Activated naive CD4-positive, alpha-beta T cell treated with anti-CD3 and anti-CD28 coated beads, Interleukin-2, amount 50 U/mL, for 24 hours (primary cell): ENCODE data around the gene DNASE1L3.

Experiments
- H3K27ac Mint-ChIP-seq: one replicate; pipeline ENCODE4 v1.8.0; 2021; ENCODE audit warnings: mild to moderate bottlenecking, mixed read lengths
- H3K27me3 Mint-ChIP-seq: one replicate; pipeline ENCODE4 v1.8.0; 2021; ENCODE audit warnings: mixed read lengths
- H3K36me3 Mint-ChIP-seq: one replicate; pipeline ENCODE4 v1.8.0; 2021; ENCODE audit warnings: mixed read lengths
- H3K4me1 Mint-ChIP-seq: one replicate; pipeline ENCODE4 v1.8.0; 2021; ENCODE audit warnings: mixed read lengths
- H3K4me3 Mint-ChIP-seq: one replicate; pipeline ENCODE4 v1.8.0; 2021; ENCODE audit warnings: mild to moderate bottlenecking, mixed read lengths
- H3K9me3 Mint-ChIP-seq: one replicate; pipeline ENCODE4 v1.8.0; 2021; ENCODE audit warnings: mixed read lengths

The DNASE1L3 gene

DNA sequence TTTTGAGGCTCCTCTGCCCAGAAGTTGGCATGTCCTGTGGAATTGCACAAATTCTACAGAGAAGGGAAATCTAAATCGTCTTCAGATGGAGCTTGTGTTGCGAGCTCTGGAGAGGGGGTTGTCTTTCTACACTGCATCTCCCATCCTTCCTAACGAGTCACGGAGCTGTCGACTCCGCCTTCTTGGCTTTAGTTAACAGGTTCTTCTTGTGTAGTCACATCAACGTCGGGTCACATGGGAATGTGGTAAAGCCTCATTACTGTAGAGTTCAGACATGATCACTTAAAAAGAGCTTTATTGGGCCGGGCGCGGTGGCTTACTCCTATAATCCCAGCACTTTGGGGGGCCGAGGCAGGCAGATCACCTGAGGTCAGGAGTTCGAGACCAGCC lies 60.0 kb downstream of the DNASE1L3 start:
- Mint-ChIP-seq H3K9me3 (no peaks in the 10 kb centered on the region), H3K36me3 (peaks cover 14% of the 10 kb centered on the region), H3K4me3 (no peak overlapping the region), H3K27me3 (no peaks in the 10 kb centered on the region), H3K27ac (no peak overlapping the region), H3K4me1 (no peaks in the 10 kb centered on the region)

DNA sequence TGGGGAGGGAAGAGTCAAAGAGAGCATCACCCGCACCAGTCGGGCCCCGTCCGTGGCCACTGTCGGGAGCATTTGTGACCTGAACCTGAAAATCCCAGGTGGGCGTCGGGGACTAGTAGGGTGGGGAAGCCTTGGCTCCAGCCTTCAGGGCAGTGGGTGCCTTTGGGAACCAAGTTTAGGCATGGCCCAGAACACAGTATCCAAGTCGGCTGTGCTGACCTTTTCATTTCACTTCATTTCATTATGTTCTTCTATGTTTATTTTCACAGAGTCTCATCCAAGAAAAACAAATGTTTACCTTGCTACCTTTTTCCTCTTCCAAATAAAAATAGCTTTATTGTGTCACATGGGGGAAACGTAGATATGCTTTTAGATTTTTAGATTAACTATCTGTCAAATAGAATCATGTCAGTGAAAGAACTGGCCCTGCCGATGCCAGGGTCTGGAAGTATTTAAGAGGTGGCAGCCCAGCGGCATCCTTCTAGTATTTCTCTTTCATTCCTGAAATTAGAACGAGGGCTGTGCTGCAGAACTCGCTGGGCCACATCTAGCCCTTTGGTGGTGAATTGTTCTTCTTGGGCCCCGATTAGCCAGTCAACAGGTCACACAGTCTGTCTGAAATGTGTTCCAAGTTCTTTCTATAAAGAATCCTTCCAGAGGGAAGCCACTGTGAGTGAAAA lies 60.5 kb downstream of the DNASE1L3 start:
- no peak overlapping the region for H3K4me3 Mint-ChIP-seq
- H3K27me3 Mint-ChIP-seq: no peaks in the 10 kb centered on the region
- no peaks in the 10 kb centered on the region for H3K9me3 Mint-ChIP-seq
- H3K4me1 Mint-ChIP-seq: no peaks in the 10 kb centered on the region
- peaks cover 15% of the 10 kb centered on the region for H3K36me3 Mint-ChIP-seq
- no peak overlapping the region for H3K27ac Mint-ChIP-seq

DNA sequence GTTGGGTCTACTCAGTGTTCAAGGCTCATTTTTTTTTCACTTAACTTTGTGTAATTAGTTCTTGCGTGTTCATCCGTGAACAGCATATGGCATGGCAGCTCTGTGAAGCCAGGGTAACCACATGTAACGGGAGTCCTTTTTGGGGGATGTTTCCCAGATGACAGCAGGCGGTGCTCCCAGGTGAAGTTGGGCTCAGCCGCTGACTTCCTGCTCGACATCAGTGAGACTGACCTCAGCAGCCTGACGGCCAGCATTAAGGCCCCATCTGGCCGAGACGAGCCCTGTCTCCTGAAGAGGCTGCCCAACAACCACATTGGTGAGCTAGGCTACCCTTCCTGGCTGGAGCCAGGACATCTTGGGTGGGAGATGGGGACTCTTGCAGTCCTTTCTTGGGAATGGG lies 62.7 kb downstream of the DNASE1L3 start:
- Mint-ChIP-seq H3K9me3 (no peaks in the 10 kb centered on the region), H3K27me3 (no peaks in the 10 kb centered on the region)

DNA sequence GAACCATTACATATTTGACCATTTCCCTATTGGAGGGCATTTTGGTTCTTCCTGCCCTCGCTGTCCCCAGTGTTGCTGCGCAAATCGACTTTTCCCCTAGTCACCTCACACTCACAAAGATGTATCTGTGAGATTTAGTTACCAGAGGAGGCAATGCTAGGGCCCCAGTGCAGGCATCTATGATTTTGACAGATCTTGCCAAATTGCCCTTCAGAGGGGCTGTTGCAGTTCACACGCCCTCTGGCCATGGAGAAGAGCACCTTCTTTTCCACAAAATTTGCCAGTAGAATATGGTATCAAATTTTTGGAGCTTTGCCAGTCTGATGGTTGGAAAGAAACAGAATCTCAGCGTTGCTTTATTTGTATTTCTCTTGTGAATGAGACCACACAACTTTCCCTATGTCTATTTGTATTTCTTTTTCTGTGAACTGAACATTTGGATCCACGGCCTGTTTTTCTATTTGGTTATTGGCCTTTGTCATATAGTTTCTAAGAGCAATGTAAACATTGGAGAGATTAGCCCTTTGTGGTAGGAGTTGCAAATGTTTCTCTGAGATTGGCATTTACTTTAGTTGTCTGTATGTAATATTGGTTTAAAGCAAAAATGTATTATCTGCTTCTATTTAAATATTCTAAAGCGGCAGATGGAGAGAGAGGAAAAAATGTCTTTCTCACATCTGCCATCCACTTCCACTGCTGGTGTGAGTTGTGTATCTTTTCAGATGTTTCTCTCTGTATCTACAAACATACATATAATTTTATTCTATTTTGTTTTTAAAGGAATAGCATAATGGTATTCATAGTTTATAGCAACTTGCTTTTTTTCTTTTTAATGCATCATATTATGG lies 66.1 kb downstream of the DNASE1L3 start:
- Mint-ChIP-seq H3K36me3 (peaks cover 17% of the 10 kb centered on the region), H3K4me1 (no peaks in the 10 kb centered on the region), H3K4me3 (no peak overlapping the region), H3K27ac (no peak overlapping the region), H3K9me3 (no peaks in the 10 kb centered on the region), H3K27me3 (no peaks in the 10 kb centered on the region)

More for the DNA sequence above, 62.7 kb downstream of the DNASE1L3 start:
- H3K27ac Mint-ChIP-seq: no peak overlapping the region
- H3K36me3 Mint-ChIP-seq: peaks cover 13% of the 10 kb centered on the region
- H3K4me1 Mint-ChIP-seq: no peaks in the 10 kb centered on the region
- no peak overlapping the region for H3K4me3 Mint-ChIP-seq

DNA sequence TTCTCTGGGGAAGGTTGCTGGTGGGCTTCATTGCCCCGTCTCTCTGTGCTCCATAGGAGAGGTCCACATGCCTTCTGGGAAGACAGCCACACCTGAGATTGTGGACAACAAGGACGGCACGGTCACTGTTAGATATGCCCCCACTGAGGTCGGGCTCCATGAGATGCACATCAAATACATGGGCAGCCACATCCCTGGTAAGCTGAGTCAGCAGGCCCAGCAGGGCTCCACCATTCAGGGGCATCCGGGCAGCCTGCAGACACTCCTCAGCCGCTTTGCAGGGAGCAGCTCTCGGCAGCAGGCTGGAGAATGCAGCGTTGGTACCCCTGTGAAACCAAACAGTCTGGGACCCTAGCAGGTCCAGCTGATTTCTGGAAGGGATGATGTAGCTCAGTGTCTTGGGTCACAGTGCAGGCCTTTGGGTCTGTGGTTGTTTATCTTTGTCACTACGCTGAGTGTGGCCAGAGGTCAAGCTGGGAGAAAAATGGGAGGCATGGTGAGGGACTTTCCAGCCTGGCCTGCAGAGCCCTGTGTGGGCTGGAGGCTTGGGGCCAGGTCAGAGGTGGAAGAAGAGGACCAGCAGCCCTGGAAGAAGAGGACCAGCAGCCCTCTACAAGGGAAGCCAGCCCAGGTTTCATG lies 67.2 kb downstream of the DNASE1L3 start:
- H3K27me3 Mint-ChIP-seq: no peaks in the 10 kb centered on the region
- no peak overlapping the region for H3K4me3 Mint-ChIP-seq
- H3K27ac Mint-ChIP-seq: no peak overlapping the region
- no peaks in the 10 kb centered on the region for H3K9me3 Mint-ChIP-seq
- no peaks in the 10 kb centered on the region for H3K4me1 Mint-ChIP-seq
- H3K36me3 Mint-ChIP-seq: peaks cover 21% of the 10 kb centered on the region
